ENCODE data around the gene CRYL1.

DNA sequence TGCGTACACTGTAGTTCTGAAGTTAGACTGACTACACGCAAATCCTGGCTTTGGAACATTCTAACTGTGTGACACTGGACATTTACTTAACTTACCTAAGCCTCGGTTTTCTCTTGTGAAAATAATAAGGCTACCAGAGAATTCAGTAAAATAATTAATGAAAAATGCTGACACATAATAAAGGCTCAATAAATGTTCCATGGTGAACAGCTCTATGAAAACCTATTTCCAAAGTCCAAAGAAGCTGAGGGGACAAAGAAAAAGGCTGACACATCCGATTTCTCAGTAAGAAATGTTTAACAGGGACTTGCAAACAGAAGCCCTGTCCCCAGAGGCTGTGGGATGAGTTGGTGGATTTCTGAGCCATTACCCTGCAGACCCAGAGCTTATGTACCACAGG, 153.8 kb downstream of the CRYL1 start:
- TF ChIP-seq POLR2A (IDR thresholded peaks at IDR 0.05; ENCODE audit: insufficient read depth in 1 of 2, low read depth in 2 of 2, low read length in 2 of 2) (no peak), CBX1 (IDR thresholded peaks at IDR 0.05; ENCODE audit: low read depth) (no peak), ZNF253 (CRISPR knock-in tag; IDR thresholded peaks at IDR 0.05; ENCODE audit: borderline replicate concordance) (no peak)

Data from HepG2 (cell line).